Panc1 (cell line): Measurements from ENCODE around the gene BICD1. TPM values are rescaled to one million over a fixed set of nuclear protein-coding genes. Genes with fewer than 3 reads are reported as not detected.

ENCODE experiments used
- ATAC-seq: fragments of 200-7000 bp; cut with Tn5 transposase; 2 replicates; pipeline ENCODE4 v1.9.1; 2020; ENCODE audit warnings: mild to moderate bottlenecking, moderate library complexity
- BruUV-seq: library from RNA; stranded (reverse); fragments of 400-500 nt; replicated peaks from 2 replicates; lab custom pipeline; 2021; lab: Mats Ljungman, UMichigan
- CTCF ChIA-PET: fragments of 300-600 bp; sonication (Branson Sonifier 250); formaldehyde crosslinking; loops from one replicate; lab custom pipeline; 2022; ENCODE audit warnings: antibody characterized with exemption; lab: Charles Lee
- POLR2A ChIA-PET: fragments of 300-600 bp; sonication (Branson Sonifier 250); formaldehyde crosslinking; loops from one replicate; lab custom pipeline; 2022; ENCODE audit warnings: antibody characterized with exemption; lab: Charles Lee
- DNase-seq: peaks from one replicate; pipeline ENCODE4 v3.0.0-alpha.2; 2010; ENCODE audit warnings: low read depth, low spot score
- H3K27ac ChIP-seq: 2 replicates; pipeline ENCODE4 v1.5.1; 2011; ENCODE audit warnings: mild to moderate bottlenecking, low read length, inconsistent platforms
- H3K27me3 ChIP-seq: fragments of 200-500 bp; sonication (Bioruptor generic); 2 replicates; pipeline ENCODE4 v1.6.0; 2014; ENCODE audit warnings: low read length, inconsistent platforms; ENCODE audit not compliant: control insufficient read depth, insufficient read depth
- H3K36me3 ChIP-seq: fragments of 200-500 bp; sonication (Bioruptor generic); 2 replicates; pipeline ENCODE4 v1.5.1; 2014; ENCODE audit warnings: inconsistent platforms, mild to moderate bottlenecking, low read length, moderate library complexity; ENCODE audit not compliant: control insufficient read depth, insufficient read depth
- H3K4me1 ChIP-seq: 2 replicates; pipeline ENCODE4 v1.5.1; 2011; ENCODE audit warnings: inconsistent platforms, mild to moderate bottlenecking, low read length, moderate library complexity; ENCODE audit not compliant: control insufficient read depth, insufficient read depth
- H3K4me3 ChIP-seq, 2 experiments: 2 replicates each; pipeline ENCODE4 v1.5.1; 2011 to 2012; ENCODE audit warnings: low read depth in 2 of 2, low read length in 2 of 2, mild to moderate bottlenecking in 2 of 2, inconsistent platforms in 1 of 2, moderate library complexity in 1 of 2
- H3K9me3 ChIP-seq: fragments of 200-500 bp; sonication (Bioruptor generic); 2 replicates; pipeline ENCODE4 v1.5.1; 2014; ENCODE audit warnings: low read depth, mild to moderate bottlenecking, inconsistent platforms, low read length, moderate library complexity; ENCODE audit not compliant: control insufficient read depth, insufficient read depth
- POLR2AphosphoS5 ChIP-seq: IDR thresholded peaks from 2 replicates; pipeline ENCODE4 v1.6.1; 2012; ENCODE audit warnings: mild to moderate bottlenecking, low read depth, low read length, moderate library complexity
- SIN3A ChIP-seq: IDR thresholded peaks from 2 replicates; pipeline ENCODE4 v1.6.1; 2012; ENCODE audit warnings: low read depth, mild to moderate bottlenecking, low read length, moderate library complexity, borderline replicate concordance; ENCODE audit not compliant: insufficient read depth
- TCF7L2 ChIP-seq: IDR thresholded peaks from 2 replicates; pipeline ENCODE4 v1.6.1; 2011; ENCODE audit warnings: mild to moderate bottlenecking, low read depth, low read length, inconsistent platforms
- in situ Hi-C: cut with HindIII; loops from 2 replicates; pipeline ENCODE4 v1.10.0; 2016; ENCODE audit warnings: low sequenced_read_pairs, low pct_unique_long_range_greater_than_20kb
- intact Hi-C: fragments of 100-400 bp; cut with micrococcal nuclease; formaldehyde crosslinking; loops from one replicate; pipeline ENCODE4 v1.10.0; 2022; ENCODE audit not compliant: unreplicated experiment
- total RNA-seq: library from RNA; stranded (reverse); gene quantifications from one replicate; pipeline ENCODE4 v1.2.1, GENCODE V29; 2021; ENCODE audit not compliant: unreplicated experiment
- TF ChIP-seq, protein P1 (sequence below): fragments of 450-650 bp; IDR thresholded peaks from 2 replicates; pipeline ENCODE4 v1.5.1; 2017; ENCODE audit warnings: mild to moderate bottlenecking
- TF ChIP-seq, protein P2 (sequence below), 2 experiments: IDR thresholded peaks; 2 replicates each; pipeline ENCODE4 v1.6.1; 2011 to 2012; ENCODE audit warnings: low read depth in 2 of 2, control low read depth in 1 of 2, low read length in 1 of 2, mild to moderate bottlenecking in 1 of 2, moderate library complexity in 1 of 2; ENCODE audit not compliant: insufficient read depth in 1 of 2

BICD1 gene
- total RNA-seq, 1 experiment from 2014 or later: 40.0 TPM

DNA sequence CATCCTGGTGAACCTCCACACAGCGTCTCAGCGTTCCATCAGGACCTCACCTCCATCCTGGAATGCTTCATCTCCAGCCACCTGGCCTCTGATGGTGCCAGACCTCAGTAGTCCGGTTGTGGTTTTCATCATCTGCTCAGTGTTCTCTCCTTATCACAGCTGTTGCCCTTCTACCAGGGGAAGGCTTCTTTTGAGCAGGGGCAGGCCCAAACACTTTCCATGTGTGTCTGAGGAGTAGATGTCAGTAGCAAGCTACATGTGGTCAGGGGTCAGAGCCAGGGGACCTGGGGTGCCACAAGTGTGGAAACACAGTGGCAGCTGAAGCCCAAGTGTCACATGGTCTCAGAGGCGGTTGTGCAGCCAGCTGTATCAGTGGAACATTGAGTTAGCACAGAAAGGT, 262.6 kb downstream of the BICD1 start:
- no peaks in the 10 kb centered on the region for H3K4me1 ChIP-seq
- H3K9me3 ChIP-seq: no peaks in the 10 kb centered on the region
- DNase-seq: no peak
- no peak overlapping the region for H3K27ac ChIP-seq
- in situ Hi-C loops: no loop called here
- no peak overlapping the region for H3K4me3 ChIP-seq
- CTCF ChIA-PET: interaction anchor here (0.7 kb wide), 1 partner anchor 492 kb away, joined by 5 read pairs; no protein-coding TSS in a partner anchor
- H3K36me3 ChIP-seq: no peaks in the 10 kb centered on the region
- intact Hi-C loops: loop anchor here (10.0 kb wide), 1 partner anchor 86 kb away; no protein-coding TSS in a partner anchor
- no TSS peak for BruUV-seq
- no peak for TF ChIP-seq TCF7L2
- TF ChIP-seq POLR2AphosphoS5: no peak
- TF ChIP-seq, protein P1, sequence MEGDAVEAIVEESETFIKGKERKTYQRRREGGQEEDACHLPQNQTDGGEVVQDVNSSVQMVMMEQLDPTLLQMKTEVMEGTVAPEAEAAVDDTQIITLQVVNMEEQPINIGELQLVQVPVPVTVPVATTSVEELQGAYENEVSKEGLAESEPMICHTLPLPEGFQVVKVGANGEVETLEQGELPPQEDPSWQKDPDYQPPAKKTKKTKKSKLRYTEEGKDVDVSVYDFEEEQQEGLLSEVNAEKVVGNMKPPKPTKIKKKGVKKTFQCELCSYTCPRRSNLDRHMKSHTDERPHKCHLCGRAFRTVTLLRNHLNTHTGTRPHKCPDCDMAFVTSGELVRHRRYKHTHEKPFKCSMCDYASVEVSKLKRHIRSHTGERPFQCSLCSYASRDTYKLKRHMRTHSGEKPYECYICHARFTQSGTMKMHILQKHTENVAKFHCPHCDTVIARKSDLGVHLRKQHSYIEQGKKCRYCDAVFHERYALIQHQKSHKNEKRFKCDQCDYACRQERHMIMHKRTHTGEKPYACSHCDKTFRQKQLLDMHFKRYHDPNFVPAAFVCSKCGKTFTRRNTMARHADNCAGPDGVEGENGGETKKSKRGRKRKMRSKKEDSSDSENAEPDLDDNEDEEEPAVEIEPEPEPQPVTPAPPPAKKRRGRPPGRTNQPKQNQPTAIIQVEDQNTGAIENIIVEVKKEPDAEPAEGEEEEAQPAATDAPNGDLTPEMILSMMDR: no peak
- no peak for TF ChIP-seq SIN3A
- TF ChIP-seq, protein P2, sequence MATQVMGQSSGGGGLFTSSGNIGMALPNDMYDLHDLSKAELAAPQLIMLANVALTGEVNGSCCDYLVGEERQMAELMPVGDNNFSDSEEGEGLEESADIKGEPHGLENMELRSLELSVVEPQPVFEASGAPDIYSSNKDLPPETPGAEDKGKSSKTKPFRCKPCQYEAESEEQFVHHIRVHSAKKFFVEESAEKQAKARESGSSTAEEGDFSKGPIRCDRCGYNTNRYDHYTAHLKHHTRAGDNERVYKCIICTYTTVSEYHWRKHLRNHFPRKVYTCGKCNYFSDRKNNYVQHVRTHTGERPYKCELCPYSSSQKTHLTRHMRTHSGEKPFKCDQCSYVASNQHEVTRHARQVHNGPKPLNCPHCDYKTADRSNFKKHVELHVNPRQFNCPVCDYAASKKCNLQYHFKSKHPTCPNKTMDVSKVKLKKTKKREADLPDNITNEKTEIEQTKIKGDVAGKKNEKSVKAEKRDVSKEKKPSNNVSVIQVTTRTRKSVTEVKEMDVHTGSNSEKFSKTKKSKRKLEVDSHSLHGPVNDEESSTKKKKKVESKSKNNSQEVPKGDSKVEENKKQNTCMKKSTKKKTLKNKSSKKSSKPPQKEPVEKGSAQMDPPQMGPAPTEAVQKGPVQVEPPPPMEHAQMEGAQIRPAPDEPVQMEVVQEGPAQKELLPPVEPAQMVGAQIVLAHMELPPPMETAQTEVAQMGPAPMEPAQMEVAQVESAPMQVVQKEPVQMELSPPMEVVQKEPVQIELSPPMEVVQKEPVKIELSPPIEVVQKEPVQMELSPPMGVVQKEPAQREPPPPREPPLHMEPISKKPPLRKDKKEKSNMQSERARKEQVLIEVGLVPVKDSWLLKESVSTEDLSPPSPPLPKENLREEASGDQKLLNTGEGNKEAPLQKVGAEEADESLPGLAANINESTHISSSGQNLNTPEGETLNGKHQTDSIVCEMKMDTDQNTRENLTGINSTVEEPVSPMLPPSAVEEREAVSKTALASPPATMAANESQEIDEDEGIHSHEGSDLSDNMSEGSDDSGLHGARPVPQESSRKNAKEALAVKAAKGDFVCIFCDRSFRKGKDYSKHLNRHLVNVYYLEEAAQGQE (IDR thresholded peaks at IDR 0.05; ENCODE audit: insufficient read depth in 1 of 2, low read depth in 2 of 2, low read length in 1 of 2): no peak
- no peak for ATAC-seq
- POLR2A ChIA-PET: no interaction called here
- H3K27me3 ChIP-seq: no peaks in the 10 kb centered on the region

DNA sequence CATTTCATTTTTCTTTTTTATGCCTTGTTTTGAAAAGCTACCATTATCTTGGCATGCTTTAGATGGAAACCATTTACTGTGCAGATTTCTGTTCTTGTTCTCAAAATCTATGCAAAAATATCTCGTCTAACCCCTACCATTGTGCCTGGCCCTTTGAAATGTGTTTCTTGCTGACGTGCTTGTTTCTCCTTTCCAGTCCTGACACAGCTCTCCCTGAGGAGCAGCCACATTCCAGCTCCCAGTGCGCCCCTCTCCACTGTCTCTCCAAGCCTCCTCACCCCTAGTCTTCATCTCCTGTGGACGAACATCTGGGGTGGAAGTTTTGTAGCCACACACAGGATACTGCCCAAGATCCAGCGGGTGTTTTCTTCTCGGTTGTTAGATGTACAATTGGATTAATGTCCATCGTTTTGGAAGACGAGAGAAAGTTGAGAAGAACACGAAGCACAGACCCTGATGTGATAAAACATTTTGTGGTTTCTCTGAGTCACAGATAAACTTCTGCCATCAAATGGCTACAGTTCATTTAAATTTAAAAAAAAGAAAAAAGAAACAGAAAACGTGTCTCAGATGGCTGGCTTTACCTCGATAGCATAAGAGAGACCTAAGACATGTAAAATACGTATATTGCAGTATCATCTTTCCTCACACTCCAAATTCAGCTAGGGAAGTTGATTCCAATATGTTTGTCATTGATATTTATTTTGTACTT, 270.9 kb downstream of the BICD1 start:
- H3K36me3 ChIP-seq: no peaks in the 10 kb centered on the region
- no peak overlapping the region for H3K27ac ChIP-seq
- H3K9me3 ChIP-seq: no peaks in the 10 kb centered on the region
- DNase-seq (no peak), ATAC-seq (no peak)
- no TSS peak for BruUV-seq
- CTCF ChIA-PET: no interaction called here
- H3K4me1 ChIP-seq: no peaks in the 10 kb centered on the region
- TF ChIP-seq POLR2AphosphoS5 (no peak), TCF7L2 (no peak), SIN3A (no peak)
- TF ChIP-seq, protein P2 (IDR thresholded peaks at IDR 0.05; ENCODE audit: insufficient read depth in 1 of 2, low read depth in 2 of 2, low read length in 1 of 2): no peak
- TF ChIP-seq, protein P1: no peak
- POLR2A ChIA-PET: no interaction called here
- H3K4me3 ChIP-seq: no peak overlapping the region
- H3K27me3 ChIP-seq: peaks cover 12% of the 10 kb centered on the region; the same call in 1 of the 2 replicates
- intact Hi-C loops: no loop called here
- in situ Hi-C loops: no loop called here
